ENCODE measurements around the gene PLPPR3.

Gene PLPPR3

DNA sequence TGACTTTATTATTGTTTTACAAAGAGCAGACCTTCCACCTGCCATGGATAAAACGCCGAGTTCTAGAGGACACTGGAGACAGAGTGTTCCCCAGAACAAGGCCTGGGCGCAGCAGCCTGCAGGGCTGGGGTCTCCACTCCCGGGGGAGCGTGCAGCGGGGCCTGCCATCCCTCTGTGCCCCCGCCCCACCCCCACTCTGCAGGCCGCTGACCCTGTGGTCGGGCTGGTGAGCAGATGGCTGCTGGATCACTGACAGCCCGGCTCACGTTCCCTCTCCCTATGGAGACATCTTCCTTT lies 33.1 kb downstream of the PLPPR3 start:
- H4K91ac ChIP-seq (ENCODE audit: low read depth, low read length, poor library complexity), result no peak overlapping the region
- peak overlapping the region; percentile 85 for H3K27ac ChIP-seq (replicated peaks; ENCODE audit: low read length)
- no peaks in the 10 kb centered on the region for H3K79me1 ChIP-seq (ENCODE audit: low read depth, low read length)
- peak overlapping the region; percentile 96 for H2BK15ac ChIP-seq (ENCODE audit: low read length)
- WGBS, 2 donors (ENCODE audit: extremely low coverage in 2 of 2, insufficient read length in 2 of 2, insufficient replicate concordance in 1 of 2), result no CpG with 5 or more reads among the region's 11 CpGs
- H3K18ac ChIP-seq (ENCODE audit: low read length), result peak overlapping the region; percentile 96
- H2BK120ac ChIP-seq (ENCODE audit: low read depth, low read length), result peak overlapping the region; percentile 98
- no peaks in the 10 kb centered on the region for H3K36me3 ChIP-seq (replicated peaks in 1 of 2; ENCODE audit: control insufficient read depth in 2 of 2, insufficient read depth in 2 of 2, low read length in 2 of 2)
- peak overlapping the region; percentile 91 for H2BK5ac ChIP-seq (ENCODE audit: low read length)
- peak overlapping the region; percentile 90 for H2AK5ac ChIP-seq (ENCODE audit: low read depth, low read length)
- H3K4ac ChIP-seq (ENCODE audit: low read length), result peak overlapping the region; percentile 53
- H3K9me3 ChIP-seq (replicated peaks in 1 of 2; ENCODE audit: control insufficient read depth in 2 of 2, insufficient read depth in 1 of 2, low read depth in 1 of 2, low read length in 2 of 2), result peaks cover 0 to 2% of the 10 kb centered on the region in 2 donors
- no peak overlapping the region for H2BK12ac ChIP-seq (ENCODE audit: low read length)
- no peak for DNase-seq (ENCODE audit: low spot score)
- H3K4me1 ChIP-seq (ENCODE audit: control insufficient read depth in 2 of 2, insufficient read depth in 1 of 2, low read depth in 1 of 2, low read length in 2 of 2), result peaks cover 15 to 16% of the 10 kb centered on the region in 2 donors
- no peak overlapping the region for H3K4me2 ChIP-seq (ENCODE audit: insufficient read depth, low read length, poor library complexity, severe bottlenecking)
- H3K14ac ChIP-seq (ENCODE audit: low read length), result no peak overlapping the region
- H2AFZ ChIP-seq (ENCODE audit: low read length), result peak overlapping the region; percentile 87
- peak overlapping the region; percentile 84 for H3K9ac ChIP-seq (ENCODE audit: low read depth, low read length, poor library complexity)
- peak overlapping the region; percentile 99 for H4K8ac ChIP-seq (ENCODE audit: low read depth, low read length)
- peak overlapping the region; percentile 85 for H3K23ac ChIP-seq (ENCODE audit: low read depth, low read length, poor library complexity)
- H3K4me3 ChIP-seq (ENCODE audit: low read length in 2 of 2), result peak overlapping the region in 1 of 2 donors; percentile 41
- no peaks in the 10 kb centered on the region for H3K27me3 ChIP-seq (ENCODE audit: control insufficient read depth in 3 of 3, insufficient read depth in 3 of 3, low read depth in 1 of 3, low read length in 3 of 3)

DNA sequence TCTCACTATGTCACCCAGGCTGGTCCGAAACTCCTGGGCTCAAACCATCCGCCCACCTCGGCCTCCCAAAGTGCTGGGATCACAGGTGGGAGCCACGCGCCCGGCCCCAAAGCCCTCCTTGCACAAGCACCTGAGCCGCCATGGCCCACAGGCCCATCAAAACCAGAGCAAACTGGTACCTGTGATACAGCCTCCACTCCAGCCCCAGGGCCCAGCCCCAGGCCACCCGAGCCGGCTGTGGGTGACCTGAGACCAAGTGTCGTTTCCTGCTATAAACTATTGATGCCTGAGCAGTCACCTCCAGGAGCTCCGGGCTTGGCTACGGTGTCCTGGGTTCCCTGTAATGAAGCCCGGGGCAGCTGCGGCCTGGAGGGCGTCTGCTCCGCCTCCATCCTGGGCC lies 34.2 kb downstream of the PLPPR3 start:
- H4K91ac ChIP-seq (ENCODE audit: low read depth, low read length, poor library complexity), result no peak overlapping the region
- peak overlapping the region; percentile 73 for H3K23ac ChIP-seq (ENCODE audit: low read depth, low read length, poor library complexity)
- peaks cover 0 to 2% of the 10 kb centered on the region in 2 donors for H3K9me3 ChIP-seq (replicated peaks in 1 of 2; ENCODE audit: control insufficient read depth in 2 of 2, insufficient read depth in 1 of 2, low read depth in 1 of 2, low read length in 2 of 2)
- no peaks in the 10 kb centered on the region for H3K27me3 ChIP-seq (ENCODE audit: control insufficient read depth in 3 of 3, insufficient read depth in 3 of 3, low read depth in 1 of 3, low read length in 3 of 3)
- no peak overlapping the region for H3K14ac ChIP-seq (ENCODE audit: low read length)
- H3K18ac ChIP-seq (ENCODE audit: low read length), result peak overlapping the region; percentile 80
- no CpG with 5 or more reads among the region's 16 CpGs for WGBS, 2 donors (ENCODE audit: extremely low coverage in 2 of 2, insufficient read length in 2 of 2, insufficient replicate concordance in 1 of 2)
- no peak overlapping the region for H3K27ac ChIP-seq (replicated peaks; ENCODE audit: low read length)
- peak overlapping the region; percentile 66 for H3K4ac ChIP-seq (ENCODE audit: low read length)
- H4K8ac ChIP-seq (ENCODE audit: low read depth, low read length), result no peak overlapping the region
- no peak overlapping the region for H2BK120ac ChIP-seq (ENCODE audit: low read depth, low read length)
- H3K9ac ChIP-seq (ENCODE audit: low read depth, low read length, poor library complexity), result no peak overlapping the region
- H2BK5ac ChIP-seq (ENCODE audit: low read length), result no peak overlapping the region
- H3K4me1 ChIP-seq (ENCODE audit: control insufficient read depth in 2 of 2, insufficient read depth in 1 of 2, low read depth in 1 of 2, low read length in 2 of 2), result peaks cover 17 to 18% of the 10 kb centered on the region in 2 donors
- no peak overlapping the region for H3K4me3 ChIP-seq (ENCODE audit: low read length in 2 of 2)
- H2AK5ac ChIP-seq (ENCODE audit: low read depth, low read length), result peak overlapping the region; percentile 98
- no peak overlapping the region for H3K4me2 ChIP-seq (ENCODE audit: insufficient read depth, low read length, poor library complexity, severe bottlenecking)
- H2AFZ ChIP-seq (ENCODE audit: low read length), result peak overlapping the region; percentile 29
- peak overlapping the region; percentile 90 for H2BK12ac ChIP-seq (ENCODE audit: low read length)
- DNase-seq (ENCODE audit: low spot score), result no peak
- H3K79me1 ChIP-seq (ENCODE audit: low read depth, low read length), result no peaks in the 10 kb centered on the region
- peak overlapping the region; percentile 98 for H2BK15ac ChIP-seq (ENCODE audit: low read length)
- H3K36me3 ChIP-seq (replicated peaks in 1 of 2; ENCODE audit: control insufficient read depth in 2 of 2, insufficient read depth in 2 of 2, low read length in 2 of 2), result no peaks in the 10 kb centered on the region

DNA sequence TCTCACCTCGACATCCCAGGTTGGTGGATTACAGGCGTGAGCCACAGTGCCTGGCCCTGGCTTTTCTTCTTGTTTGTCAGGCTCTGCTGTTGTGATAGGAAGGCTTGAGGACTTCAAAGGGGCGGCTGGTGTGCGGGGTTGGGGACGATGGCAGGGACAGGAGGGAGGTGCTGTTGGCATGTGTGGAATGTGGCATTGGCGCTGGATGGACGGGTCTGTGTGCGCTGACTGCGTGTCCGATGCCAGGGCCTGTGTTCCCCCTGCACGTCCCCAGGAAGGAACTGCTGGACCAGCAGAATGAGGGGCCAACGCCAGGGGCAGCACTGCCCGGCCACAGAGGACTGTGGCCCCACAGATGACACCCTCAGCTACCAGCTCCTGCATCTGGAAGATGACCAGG lies 37.2 kb downstream of the PLPPR3 start:
- Histone ChIP-seq H3K27me3 (ENCODE audit: control insufficient read depth in 3 of 3, insufficient read depth in 3 of 3, low read depth in 1 of 3, low read length in 3 of 3) (no peaks in the 10 kb centered on the region), H3K79me1 (ENCODE audit: low read depth, low read length) (peaks cover 2% of the 10 kb centered on the region), H2BK15ac (ENCODE audit: low read length) (peak overlapping the region; percentile 98), H3K4me3 (ENCODE audit: low read length in 2 of 2) (no peak overlapping the region), H2BK5ac (ENCODE audit: low read length) (peak overlapping the region; percentile 42), H3K23ac (ENCODE audit: low read depth, low read length, poor library complexity) (no peak overlapping the region), H4K8ac (ENCODE audit: low read depth, low read length) (no peak overlapping the region), H2AFZ (ENCODE audit: low read length) (no peak overlapping the region), H3K9me3 (replicated peaks in 1 of 2; ENCODE audit: control insufficient read depth in 2 of 2, insufficient read depth in 1 of 2, low read depth in 1 of 2, low read length in 2 of 2) (peaks cover 0 to 2% of the 10 kb centered on the region in 2 donors), H3K9ac (ENCODE audit: low read depth, low read length, poor library complexity) (no peak overlapping the region), H4K91ac (ENCODE audit: low read depth, low read length, poor library complexity) (peak overlapping the region; percentile 56), H2BK120ac (ENCODE audit: low read depth, low read length) (no peak overlapping the region), H2BK12ac (ENCODE audit: low read length) (peak overlapping the region; percentile 86), H2AK5ac (ENCODE audit: low read depth, low read length) (peak overlapping the region; percentile 82), H3K27ac (replicated peaks; ENCODE audit: low read length) (no peak overlapping the region), H3K18ac (ENCODE audit: low read length) (peak overlapping the region; percentile 54), H3K4ac (ENCODE audit: low read length) (no peak overlapping the region), H3K4me1 (ENCODE audit: control insufficient read depth in 2 of 2, insufficient read depth in 1 of 2, low read depth in 1 of 2, low read length in 2 of 2) (peaks cover 22% of the 10 kb centered on the region in 2 donors), H3K14ac (ENCODE audit: low read length) (no peak overlapping the region), H3K4me2 (ENCODE audit: insufficient read depth, low read length, poor library complexity, severe bottlenecking) (no peak overlapping the region), H3K36me3 (replicated peaks in 1 of 2; ENCODE audit: control insufficient read depth in 2 of 2, insufficient read depth in 2 of 2, low read length in 2 of 2) (no peaks in the 10 kb centered on the region)
- DNase-seq (ENCODE audit: low spot score), result no peak
- WGBS, 2 donors (ENCODE audit: extremely low coverage in 2 of 2, insufficient read length in 2 of 2, insufficient replicate concordance in 1 of 2), result no CpG with 5 or more reads among the region's 13 CpGs

DNA sequence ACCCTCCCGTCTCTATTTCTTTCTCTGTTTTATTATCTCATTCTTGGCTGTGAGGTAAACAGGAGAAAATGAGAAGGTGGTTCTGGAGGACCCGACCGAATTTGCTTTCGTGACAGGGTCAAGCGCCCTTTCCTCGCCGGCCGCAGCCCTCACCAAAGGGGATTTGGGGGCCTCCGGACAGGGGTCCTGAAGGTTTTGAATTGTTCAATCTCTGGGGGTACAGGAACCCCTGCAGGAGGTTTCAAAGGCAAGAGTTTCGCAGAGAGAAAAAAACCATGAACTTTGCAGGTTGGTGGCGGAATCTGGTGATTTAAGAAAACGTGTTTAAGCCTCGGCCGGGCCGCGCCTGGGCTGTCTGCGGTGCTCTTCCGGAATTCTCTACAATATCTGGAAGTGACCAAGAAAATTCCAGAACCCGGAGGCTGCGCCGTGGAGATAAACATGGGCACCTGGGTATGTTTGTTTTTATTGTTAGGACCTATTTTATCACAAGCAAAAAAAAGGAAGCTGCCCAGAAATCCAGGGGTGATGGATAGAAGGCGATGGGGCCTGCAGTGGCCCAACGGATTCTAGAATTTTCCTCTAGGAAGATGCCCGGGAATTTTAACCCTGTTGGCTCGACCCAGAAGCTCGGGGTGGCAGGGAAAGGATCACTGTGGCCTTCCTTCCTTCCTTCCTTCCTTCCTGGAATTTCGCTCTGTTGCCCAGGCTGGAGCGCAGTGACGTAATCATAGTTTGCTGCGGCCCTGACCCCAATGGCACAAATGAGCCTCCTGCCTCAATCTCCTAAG lies 38.7 kb downstream of the PLPPR3 start:
- Histone ChIP-seq H3K14ac (ENCODE audit: low read length) (no peak overlapping the region), H2BK5ac (ENCODE audit: low read length) (no peak overlapping the region), H2BK15ac (ENCODE audit: low read length) (no peak overlapping the region), H3K4me1 (ENCODE audit: control insufficient read depth in 2 of 2, insufficient read depth in 1 of 2, low read depth in 1 of 2, low read length in 2 of 2) (peaks cover 10 to 13% of the 10 kb centered on the region in 2 donors), H3K23ac (ENCODE audit: low read depth, low read length, poor library complexity) (no peak overlapping the region), H2AFZ (ENCODE audit: low read length) (peak overlapping the region; percentile 79), H3K18ac (ENCODE audit: low read length) (peak overlapping the region; percentile 59), H3K9ac (ENCODE audit: low read depth, low read length, poor library complexity) (no peak overlapping the region), H3K4me3 (ENCODE audit: low read length in 2 of 2) (no peak overlapping the region), H4K91ac (ENCODE audit: low read depth, low read length, poor library complexity) (no peak overlapping the region), H3K79me1 (ENCODE audit: low read depth, low read length) (peaks cover 2% of the 10 kb centered on the region), H3K9me3 (replicated peaks in 1 of 2; ENCODE audit: control insufficient read depth in 2 of 2, insufficient read depth in 1 of 2, low read depth in 1 of 2, low read length in 2 of 2) (peaks cover 0 to 2% of the 10 kb centered on the region in 2 donors), H3K4me2 (ENCODE audit: insufficient read depth, low read length, poor library complexity, severe bottlenecking) (no peak overlapping the region), H3K36me3 (replicated peaks in 1 of 2; ENCODE audit: control insufficient read depth in 2 of 2, insufficient read depth in 2 of 2, low read length in 2 of 2) (no peaks in the 10 kb centered on the region), H3K4ac (ENCODE audit: low read length) (no peak overlapping the region), H3K27me3 (ENCODE audit: control insufficient read depth in 3 of 3, insufficient read depth in 3 of 3, low read depth in 1 of 3, low read length in 3 of 3) (no peaks in the 10 kb centered on the region), H2BK120ac (ENCODE audit: low read depth, low read length) (no peak overlapping the region), H3K27ac (replicated peaks; ENCODE audit: low read length) (peak overlapping the region; percentile 85), H4K8ac (ENCODE audit: low read depth, low read length) (no peak overlapping the region), H2AK5ac (ENCODE audit: low read depth, low read length) (peak overlapping the region; percentile 92), H2BK12ac (ENCODE audit: low read length) (no peak overlapping the region)
- no CpG with 5 or more reads among the region's 30 CpGs for WGBS, 2 donors (ENCODE audit: extremely low coverage in 2 of 2, insufficient read length in 2 of 2, insufficient replicate concordance in 1 of 2)
- no peak for DNase-seq (ENCODE audit: low spot score)

All from neuronal stem cell (in vitro differentiated cells).